ENCODE measurements around the gene SMARCA4.

SMARCA4 gene

GRCh38 chr19:11021760-11022144 is 60.9 kb downstream of the SMARCA4 start:
- Histone ChIP-seq H2AFZ (ENCODE audit: low read length) (no peak overlapping the region), H3K9me2 (ENCODE audit: low read depth, low read length) (no peaks in the 10 kb centered on the region), H3K79me2 (ENCODE audit: insufficient read depth, low read length) (no peaks in the 10 kb centered on the region), H3K4me2 (ENCODE audit: low read length) (no peak overlapping the region), H3K4me1 (ENCODE audit: insufficient read depth, low read length, severe bottlenecking) (no peaks in the 10 kb centered on the region), H3K9me3 (ENCODE audit: low read length) (no peaks in the 10 kb centered on the region), H3K27ac (ENCODE audit: low read depth, low read length, poor library complexity, severe bottlenecking) (peak overlapping the region; percentile 63), H3K4me3 (ENCODE audit: low read depth, low read length, poor library complexity, severe bottlenecking) (no peak overlapping the region), H3K27me3 (ENCODE audit: insufficient read depth, low read length) (no peaks in the 10 kb centered on the region), H3K36me3 (ENCODE audit: insufficient read depth, low read length) (peaks cover 99% of the 10 kb centered on the region), H3F3A (ENCODE audit: insufficient read depth, low read length) (no peaks in the 10 kb centered on the region), H4K20me1 (ENCODE audit: insufficient read depth, low read length) (no peaks in the 10 kb centered on the region), H3K9ac (ENCODE audit: low read length) (no peak overlapping the region)
- TF ChIP-seq EZH2 (IDR thresholded peaks at IDR 0.05; ENCODE audit: borderline replicate concordance, low read length) (no peak), CTCF (IDR thresholded peaks at IDR 0.05; ENCODE audit: low read length) (no peak)

- no peaks in the 10 kb centered on the region for H3K9me2 ChIP-seq (ENCODE audit: low read depth, low read length)
- H3K4me2 ChIP-seq (ENCODE audit: low read length), result no peak overlapping the region
- no peaks in the 10 kb centered on the region for H3F3A ChIP-seq (ENCODE audit: insufficient read depth, low read length)
- H2AFZ ChIP-seq (ENCODE audit: low read length), result no peak overlapping the region
- H3K27me3 ChIP-seq (ENCODE audit: insufficient read depth, low read length), result no peaks in the 10 kb centered on the region
- H3K27ac ChIP-seq (ENCODE audit: low read depth, low read length, poor library complexity, severe bottlenecking), result no peak overlapping the region
- TF ChIP-seq CTCF (IDR thresholded peaks at IDR 0.05; ENCODE audit: low read length) (no peak), EZH2 (IDR thresholded peaks at IDR 0.05; ENCODE audit: borderline replicate concordance, low read length) (no peak)
- peaks cover 99% of the 10 kb centered on the region for H3K36me3 ChIP-seq (ENCODE audit: insufficient read depth, low read length)
- H3K4me3 ChIP-seq (ENCODE audit: low read depth, low read length, poor library complexity, severe bottlenecking), result no peak overlapping the region
- no peaks in the 10 kb centered on the region for H3K9me3 ChIP-seq (ENCODE audit: low read length)
- no peaks in the 10 kb centered on the region for H4K20me1 ChIP-seq (ENCODE audit: insufficient read depth, low read length)
- no peaks in the 10 kb centered on the region for H3K79me2 ChIP-seq (ENCODE audit: insufficient read depth, low read length)
- no peaks in the 10 kb centered on the region for H3K4me1 ChIP-seq (ENCODE audit: insufficient read depth, low read length, severe bottlenecking)
- no peak overlapping the region for H3K9ac ChIP-seq (ENCODE audit: low read length)
Measured at GRCh38 chr19:11023016-11023415, 62.2 kb downstream of the SMARCA4 start.

GRCh38 chr19:11023710-11024109 is 62.9 kb downstream of the SMARCA4 start:
- H3K4me3 ChIP-seq (ENCODE audit: low read depth, low read length, poor library complexity, severe bottlenecking), result no peak overlapping the region
- H3K9ac ChIP-seq (ENCODE audit: low read length), result no peak overlapping the region
- no peaks in the 10 kb centered on the region for H3K4me1 ChIP-seq (ENCODE audit: insufficient read depth, low read length, severe bottlenecking)
- H3K4me2 ChIP-seq (ENCODE audit: low read length), result no peak overlapping the region
- no peaks in the 10 kb centered on the region for H3K79me2 ChIP-seq (ENCODE audit: insufficient read depth, low read length)
- no peak overlapping the region for H2AFZ ChIP-seq (ENCODE audit: low read length)
- no peak overlapping the region for H3K27ac ChIP-seq (ENCODE audit: low read depth, low read length, poor library complexity, severe bottlenecking)
- no peaks in the 10 kb centered on the region for H3K27me3 ChIP-seq (ENCODE audit: insufficient read depth, low read length)
- no peaks in the 10 kb centered on the region for H3K9me3 ChIP-seq (ENCODE audit: low read length)
- H3K36me3 ChIP-seq (ENCODE audit: insufficient read depth, low read length), result peaks cover 99% of the 10 kb centered on the region
- H4K20me1 ChIP-seq (ENCODE audit: insufficient read depth, low read length), result no peaks in the 10 kb centered on the region
- no peaks in the 10 kb centered on the region for H3F3A ChIP-seq (ENCODE audit: insufficient read depth, low read length)
- TF ChIP-seq EZH2 (IDR thresholded peaks at IDR 0.05; ENCODE audit: borderline replicate concordance, low read length), result no peak
- TF ChIP-seq CTCF (IDR thresholded peaks at IDR 0.05; ENCODE audit: low read length), result no peak
- H3K9me2 ChIP-seq (ENCODE audit: low read depth, low read length), result no peaks in the 10 kb centered on the region

All from OCI-LY1 (cell line).